Mucosa of descending colon (tissue), 3 donors: Measurements from ENCODE around the gene KLHL24. TPM values are rescaled to one million over a fixed set of nuclear protein-coding genes. Genes with fewer than 3 reads are reported as not detected.
"Not testable (repeated sequence)": the region's sequence is repeated elsewhere in the genome, so short reads cannot be mapped to it uniquely, and the experiment has no call there.

Experiments used
- ATAC-seq: fragments of 200-7000 bp; cut with Tn5 transposase; one replicate; pipeline ENCODE4 v1.9.1; 2020; ENCODE audit warnings: mild to moderate bottlenecking, moderate library complexity
- DNase-seq, 3 donors: peaks; one replicate each; pipeline ENCODE4 v3.0.0-alpha.2; 2020
- H3K36me3 ChIP-seq: fragments of 200-600 bp; one replicate; pipeline ENCODE4 v1.8.0; 2021; ENCODE audit warnings: low read depth, mild to moderate bottlenecking
- H3K4me1 ChIP-seq: fragments of 200-600 bp; one replicate; pipeline ENCODE4 v1.8.0; 2021; ENCODE audit warnings: low read depth, mild to moderate bottlenecking
- H3K4me3 ChIP-seq: fragments of 200-600 bp; one replicate; pipeline ENCODE4 v1.8.0; 2021; ENCODE audit warnings: mild to moderate bottlenecking
- H3K9me3 ChIP-seq: fragments of 200-600 bp; one replicate; pipeline ENCODE4 v1.8.0; 2021; ENCODE audit warnings: mild to moderate bottlenecking
- intact Hi-C, 2 donors: fragments of 100-400 bp; cut with DNase I in 1 of 2; cut with micrococcal nuclease in 1 of 2; formaldehyde crosslinking; loops; one replicate each; pipeline versions ENCODE4 v1.11.0 to v1.11.1; 2022; cut with DNase I, micrococcal nuclease
- total RNA-seq, 3 donors: library from RNA; stranded (reverse); fragmentation: NEBNext Ultra II Directional in 2 of 3; extraction: Animal tissue kit (Norgen Biotek cat#: 25700) in 2 of 3; gene quantifications; one replicate each; pipeline versions ENCODE4 v1.2.1 to v1.2.4, GENCODE V29; 2021 to 2023
- TF ChIP-seq, protein P1 (sequence below): fragments of 200-600 bp; IDR thresholded peaks from one replicate; pipeline ENCODE4 v1.8.0; 2022; ENCODE audit warnings: antibody characterized with exemption, mild to moderate bottlenecking
- donor health status: DM: no; HTN: no; CAD: no; lungs with moderate emphysema.
- donor health status: DM: no; HTN: no; CAD: no.
- donor health status: DM: no; HTN: yes; CAD: no.

The KLHL24 gene
- total RNA-seq, 3 donors from 2014 or later: 45.3 to 99.2 (median 69.9) TPM

DNA sequence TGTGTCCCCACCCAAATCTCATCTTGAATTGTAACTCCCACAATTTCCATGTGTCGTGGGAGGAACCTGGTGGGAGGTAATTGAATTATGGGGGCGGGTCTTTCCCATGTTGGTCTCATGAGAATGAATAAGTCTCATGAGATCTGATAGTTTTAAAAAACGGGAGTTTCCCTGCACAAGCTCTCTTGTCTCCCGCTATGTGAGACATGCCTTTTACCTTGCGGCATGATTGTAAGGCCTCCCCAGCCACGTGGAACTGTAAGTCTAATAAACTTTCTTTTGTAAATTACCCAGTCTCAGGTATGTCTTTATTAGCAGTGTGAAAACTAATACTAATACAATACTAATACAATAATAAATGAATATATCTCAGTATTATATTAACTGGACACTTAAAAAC is 52.3 kb downstream of the KLHL24 start:
- H3K4me3 ChIP-seq: no peak overlapping the region
- TF ChIP-seq, protein P1, sequence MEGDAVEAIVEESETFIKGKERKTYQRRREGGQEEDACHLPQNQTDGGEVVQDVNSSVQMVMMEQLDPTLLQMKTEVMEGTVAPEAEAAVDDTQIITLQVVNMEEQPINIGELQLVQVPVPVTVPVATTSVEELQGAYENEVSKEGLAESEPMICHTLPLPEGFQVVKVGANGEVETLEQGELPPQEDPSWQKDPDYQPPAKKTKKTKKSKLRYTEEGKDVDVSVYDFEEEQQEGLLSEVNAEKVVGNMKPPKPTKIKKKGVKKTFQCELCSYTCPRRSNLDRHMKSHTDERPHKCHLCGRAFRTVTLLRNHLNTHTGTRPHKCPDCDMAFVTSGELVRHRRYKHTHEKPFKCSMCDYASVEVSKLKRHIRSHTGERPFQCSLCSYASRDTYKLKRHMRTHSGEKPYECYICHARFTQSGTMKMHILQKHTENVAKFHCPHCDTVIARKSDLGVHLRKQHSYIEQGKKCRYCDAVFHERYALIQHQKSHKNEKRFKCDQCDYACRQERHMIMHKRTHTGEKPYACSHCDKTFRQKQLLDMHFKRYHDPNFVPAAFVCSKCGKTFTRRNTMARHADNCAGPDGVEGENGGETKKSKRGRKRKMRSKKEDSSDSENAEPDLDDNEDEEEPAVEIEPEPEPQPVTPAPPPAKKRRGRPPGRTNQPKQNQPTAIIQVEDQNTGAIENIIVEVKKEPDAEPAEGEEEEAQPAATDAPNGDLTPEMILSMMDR: no peak
- no peak for DNase-seq
- no peak for ATAC-seq
- no peaks in the 10 kb centered on the region for H3K9me3 ChIP-seq
- intact Hi-C loops: no loop called here
- no peaks in the 10 kb centered on the region for H3K36me3 ChIP-seq
- no peaks in the 10 kb centered on the region for H3K4me1 ChIP-seq

DNA sequence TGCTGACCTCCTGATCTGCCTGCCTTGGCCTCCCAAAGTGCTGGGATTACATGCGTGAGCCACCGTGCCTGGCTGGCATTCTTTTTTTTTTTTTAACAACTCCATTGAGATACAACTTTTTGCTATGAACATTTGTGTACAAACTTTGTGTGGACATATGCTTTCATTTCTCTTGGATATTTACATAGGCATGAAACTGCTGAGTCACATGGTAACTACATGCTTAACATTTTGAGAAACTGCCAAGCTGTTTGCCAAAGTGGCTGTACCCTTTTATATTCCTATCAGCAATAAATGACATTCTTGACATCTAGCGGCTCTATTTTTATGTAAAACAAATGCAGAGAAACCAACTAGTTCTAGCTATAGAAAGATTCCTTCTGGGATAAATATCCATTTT is 53.5 kb downstream of the KLHL24 start:
- ATAC-seq: no peak
- intact Hi-C loops: no loop called here

DNA sequence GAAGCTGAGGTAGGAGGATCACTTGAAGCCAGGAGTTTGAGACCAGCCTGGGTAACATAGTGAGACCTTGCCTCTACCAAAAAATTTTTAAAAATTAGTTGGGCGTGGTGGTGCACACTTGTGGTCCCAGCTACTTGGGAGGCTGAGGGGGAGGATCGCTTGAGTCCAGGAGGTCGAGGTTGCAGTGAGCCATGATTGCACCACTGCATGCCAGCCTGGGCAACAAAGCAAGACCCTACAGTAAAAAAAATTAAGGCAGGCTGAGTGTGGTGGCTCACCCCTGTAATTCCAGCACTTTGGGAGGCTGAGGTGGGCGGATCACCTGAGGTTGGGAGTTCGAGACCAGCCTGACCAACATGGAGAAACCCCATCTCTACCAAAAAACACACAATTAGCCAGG is 54.2 kb downstream of the KLHL24 start:
- DNase-seq, intact Hi-C loops, ATAC-seq, H3K9me3 ChIP-seq, H3K4me1 ChIP-seq, H3K4me3 ChIP-seq, H3K36me3 ChIP-seq: not testable (repeated sequence)

More for the DNA sequence above, 53.5 kb downstream of the KLHL24 start:
- no peaks in the 10 kb centered on the region for H3K4me1 ChIP-seq
- TF ChIP-seq, protein P1: no peak
- no peaks in the 10 kb centered on the region for H3K9me3 ChIP-seq
- H3K4me3 ChIP-seq: no peak overlapping the region
- DNase-seq: no peak
- H3K36me3 ChIP-seq: no peaks in the 10 kb centered on the region

DNA sequence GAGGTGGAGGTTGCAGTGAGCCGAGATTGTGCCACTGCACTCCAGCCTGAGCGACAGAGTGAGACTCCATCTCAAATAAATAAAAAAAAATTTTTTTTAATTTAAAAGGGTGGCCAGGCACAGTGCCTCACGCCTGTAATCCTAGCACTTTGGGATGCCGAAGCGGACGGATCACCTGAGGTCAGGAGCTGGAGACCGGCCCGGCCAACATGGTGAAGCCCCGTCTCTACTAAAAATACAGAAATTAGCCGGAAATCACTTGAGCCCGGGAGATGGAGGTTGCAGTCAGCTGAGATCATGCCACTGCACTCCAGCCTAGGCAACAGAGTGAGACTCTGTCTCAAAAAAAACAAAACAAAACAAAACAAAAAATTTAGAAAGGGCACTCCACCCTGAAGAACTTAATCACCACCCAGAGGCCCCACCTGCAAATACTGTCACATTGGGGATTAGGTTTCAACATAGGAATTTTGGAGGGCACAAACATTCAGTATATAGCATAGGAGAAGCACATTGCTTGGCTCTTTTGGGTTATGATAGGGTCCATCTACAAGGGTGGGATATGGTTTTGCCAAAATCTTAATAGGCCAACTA is 55.1 kb downstream of the KLHL24 start:
- no peak for ATAC-seq
- Histone ChIP-seq H3K9me3 (no peaks in the 10 kb centered on the region), H3K4me1 (no peaks in the 10 kb centered on the region), H3K4me3 (no peak overlapping the region), H3K36me3 (no peaks in the 10 kb centered on the region)
- DNase-seq: no peak
- intact Hi-C loops: no loop called here
- TF ChIP-seq, protein P1: no peak

DNA sequence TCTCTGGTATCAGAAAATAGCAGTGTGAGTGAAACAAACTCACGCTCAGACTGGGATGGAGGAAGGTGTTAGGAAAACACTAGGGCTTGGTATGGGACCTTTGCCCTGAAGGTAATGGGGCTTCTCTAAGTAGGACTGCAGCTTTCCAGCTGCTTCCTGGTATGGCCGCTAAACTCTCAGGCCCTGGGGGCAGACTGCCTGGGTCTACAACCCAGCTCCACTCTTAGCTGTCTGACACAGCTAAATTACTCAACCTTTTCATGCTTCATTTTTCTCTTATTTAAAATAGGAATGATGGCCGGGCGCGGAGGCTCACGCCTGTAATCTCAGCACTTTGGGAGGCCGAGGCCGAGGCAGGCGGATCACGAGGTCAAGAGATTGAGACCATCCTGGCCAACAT is 57.0 kb downstream of the KLHL24 start:
- Histone ChIP-seq H3K9me3 (no peaks in the 10 kb centered on the region), H3K4me3 (no peak overlapping the region), H3K4me1 (no peaks in the 10 kb centered on the region), H3K36me3 (no peaks in the 10 kb centered on the region)
- TF ChIP-seq, protein P1: no peak
- DNase-seq: no peak
- intact Hi-C loops: no loop called here
- ATAC-seq: no peak

DNA sequence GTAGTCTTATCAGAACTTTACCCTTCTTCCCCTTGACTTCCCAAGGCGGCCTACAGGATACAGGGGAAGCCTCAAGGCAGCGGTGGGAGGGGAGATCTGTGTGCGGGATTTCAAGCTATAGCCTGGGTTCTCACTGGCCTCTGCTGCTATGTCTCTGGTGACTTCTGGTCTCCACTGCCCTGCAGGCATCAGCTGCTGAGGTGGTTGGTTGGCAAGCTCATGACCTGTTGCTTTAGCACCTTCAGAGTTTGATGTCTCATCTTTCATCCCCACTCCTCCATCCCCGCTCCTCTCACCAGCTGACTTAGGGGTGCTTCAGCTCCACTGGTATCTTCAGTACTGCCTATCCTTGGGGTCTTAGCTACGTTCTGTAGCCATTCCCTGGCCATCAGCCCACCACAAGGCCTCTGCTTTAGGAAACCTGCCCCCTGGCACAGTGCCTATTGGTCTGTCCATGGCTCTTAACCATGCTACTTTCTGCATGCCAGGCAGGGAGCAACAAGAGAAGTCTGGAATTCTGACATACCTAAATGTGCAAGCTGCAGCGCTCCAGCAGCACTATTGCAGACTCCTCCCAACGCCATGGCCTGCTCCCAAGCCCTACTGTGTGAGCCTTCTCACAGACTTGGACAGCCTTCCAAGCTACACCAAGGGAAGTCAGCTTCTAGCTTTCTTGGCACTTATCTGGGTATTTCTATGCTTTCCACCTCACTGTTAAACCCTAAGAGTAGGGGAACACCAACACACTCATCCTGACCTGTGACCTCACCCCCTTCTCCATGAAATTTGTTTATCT is 60.3 kb downstream of the KLHL24 start:
- intact Hi-C loops: no loop called here
- DNase-seq (no peak), ATAC-seq (no peak)
- Histone ChIP-seq H3K36me3 (no peaks in the 10 kb centered on the region), H3K4me3 (no peak overlapping the region), H3K9me3 (no peaks in the 10 kb centered on the region), H3K4me1 (peaks cover 8% of the 10 kb centered on the region)
- TF ChIP-seq, protein P1: no peak
